Measurements from ENCODE around the gene SLC35F4.

The SLC35F4 gene

GRCh38 chr14:57848353-57848752 lies 17.5 kb downstream of the SLC35F4 start:
- DNase-seq: no peak

GRCh38 chr14:57847706-57848105 lies 18.2 kb downstream of the SLC35F4 start:
- no peak for DNase-seq

GRCh38 chr14:57847096-57847495 lies 18.8 kb downstream of the SLC35F4 start:
- DNase-seq: no peak

GRCh38 chr14:57846596-57846995 lies 19.3 kb downstream of the SLC35F4 start:
- DNase-seq: no peak

- DNase-seq: no peak
These were observed 19.9 kb downstream of the SLC35F4 start for GRCh38 chr14:57845802-57846531.

GRCh38 chr14:57845316-57845715 lies 20.6 kb downstream of the SLC35F4 start:
- DNase-seq: no peak

- no peak for DNase-seq
These were observed 28.6 kb downstream of the SLC35F4 start for GRCh38 chr14:57837267-57837666.

- no peak for DNase-seq
These were observed 30.1 kb downstream of the SLC35F4 start for GRCh38 chr14:57835766-57836165.

GRCh38 chr14:57834961-57835360 lies 30.9 kb downstream of the SLC35F4 start:
- DNase-seq: no peak

- no peak for DNase-seq
These were observed 31.8 kb downstream of the SLC35F4 start for GRCh38 chr14:57834001-57834598.

GRCh38 chr14:57833323-57833722 lies 32.6 kb downstream of the SLC35F4 start:
- DNase-seq: no peak

- DNase-seq: no peak
These were observed 33.9 kb downstream of the SLC35F4 start for GRCh38 chr14:57831981-57832380.

- no peak for DNase-seq
These were observed 37.2 kb downstream of the SLC35F4 start for GRCh38 chr14:57828713-57829112.

GRCh38 chr14:57823015-57823660 lies 42.8 kb downstream of the SLC35F4 start:
- no peak for DNase-seq

- DNase-seq: no peak
These were observed 43.8 kb downstream of the SLC35F4 start for GRCh38 chr14:57822081-57822480.

GRCh38 chr14:57820581-57820980 lies 45.3 kb downstream of the SLC35F4 start:
- DNase-seq: no peak

GRCh38 chr14:57818511-57818910 lies 47.4 kb downstream of the SLC35F4 start:
- DNase-seq: no peak

- DNase-seq: no peak
These were observed 49.2 kb downstream of the SLC35F4 start for GRCh38 chr14:57816568-57817284.

- no peak for DNase-seq
These were observed 51.2 kb downstream of the SLC35F4 start for GRCh38 chr14:57814726-57815125.

GRCh38 chr14:57812741-57813140 lies 53.2 kb downstream of the SLC35F4 start:
- DNase-seq: no peak

- no peak for DNase-seq
These were observed 53.8 kb downstream of the SLC35F4 start for GRCh38 chr14:57811998-57812546.

- DNase-seq: no peak
These were observed 56.1 kb downstream of the SLC35F4 start for GRCh38 chr14:57809808-57810207.

- no peak for DNase-seq
These were observed 68.7 kb downstream of the SLC35F4 start for GRCh38 chr14:57797160-57797559.
